ENCODE results near the gene PPIF. TPM values are rescaled to one million over a fixed set of nuclear protein-coding genes. Genes with fewer than 3 reads are reported as not detected.

PPIF gene
- total RNA-seq, 6 donors from 2014 or later = 19.3 to 46.5 (median 31.2) TPM

DNA sequence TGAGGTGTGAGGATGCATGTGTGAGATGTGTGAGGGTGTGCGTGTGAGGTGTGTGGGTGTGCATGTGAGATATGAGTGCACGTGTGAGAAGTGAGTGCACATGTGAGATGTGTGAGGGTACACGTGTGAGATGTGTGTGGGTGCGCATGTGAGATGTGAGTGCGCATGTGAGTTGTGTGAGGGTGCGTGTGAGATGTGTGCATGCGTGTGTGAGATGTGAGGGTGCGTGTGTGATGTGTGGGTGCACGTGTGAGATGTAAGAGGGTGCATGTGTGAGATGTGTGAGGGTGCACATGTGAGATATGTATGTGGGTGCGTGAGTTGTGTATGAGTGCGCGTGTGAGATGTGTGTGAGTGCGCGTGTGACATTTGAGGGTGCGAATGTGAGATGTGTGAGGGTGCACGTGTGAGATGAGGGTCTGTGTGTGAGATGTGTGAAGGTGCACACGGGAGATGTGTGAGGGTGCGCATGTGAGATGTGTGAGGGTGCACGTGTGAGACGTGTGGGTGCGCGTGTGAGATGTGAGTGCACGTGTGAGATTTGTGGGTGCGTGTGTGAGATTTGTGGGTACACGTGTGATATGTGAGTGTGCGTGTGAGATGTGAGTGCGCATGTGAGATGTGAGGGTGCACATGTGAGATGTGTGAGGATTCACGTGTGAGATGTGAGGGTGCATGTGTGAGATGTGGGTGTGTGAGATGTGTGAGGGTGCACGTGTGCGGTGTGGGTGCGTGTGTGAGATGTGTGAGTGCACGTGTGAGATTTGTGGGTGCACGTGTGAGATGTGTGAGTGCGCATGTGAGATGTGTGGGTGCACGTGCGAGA, 30.5 kb downstream of the PPIF start:
- WGBS, 2 donors = 92% methylated on average over 36 of the region's 36 CpGs
- TF ChIP-seq, protein P1, sequence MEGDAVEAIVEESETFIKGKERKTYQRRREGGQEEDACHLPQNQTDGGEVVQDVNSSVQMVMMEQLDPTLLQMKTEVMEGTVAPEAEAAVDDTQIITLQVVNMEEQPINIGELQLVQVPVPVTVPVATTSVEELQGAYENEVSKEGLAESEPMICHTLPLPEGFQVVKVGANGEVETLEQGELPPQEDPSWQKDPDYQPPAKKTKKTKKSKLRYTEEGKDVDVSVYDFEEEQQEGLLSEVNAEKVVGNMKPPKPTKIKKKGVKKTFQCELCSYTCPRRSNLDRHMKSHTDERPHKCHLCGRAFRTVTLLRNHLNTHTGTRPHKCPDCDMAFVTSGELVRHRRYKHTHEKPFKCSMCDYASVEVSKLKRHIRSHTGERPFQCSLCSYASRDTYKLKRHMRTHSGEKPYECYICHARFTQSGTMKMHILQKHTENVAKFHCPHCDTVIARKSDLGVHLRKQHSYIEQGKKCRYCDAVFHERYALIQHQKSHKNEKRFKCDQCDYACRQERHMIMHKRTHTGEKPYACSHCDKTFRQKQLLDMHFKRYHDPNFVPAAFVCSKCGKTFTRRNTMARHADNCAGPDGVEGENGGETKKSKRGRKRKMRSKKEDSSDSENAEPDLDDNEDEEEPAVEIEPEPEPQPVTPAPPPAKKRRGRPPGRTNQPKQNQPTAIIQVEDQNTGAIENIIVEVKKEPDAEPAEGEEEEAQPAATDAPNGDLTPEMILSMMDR (IDR thresholded peaks at IDR 0.05) = no peak
- TF ChIP-seq POLR2AphosphoS5 (IDR thresholded peaks at IDR 0.05) (no peak), POLR2A (IDR thresholded peaks at IDR 0.05) (no peak), EP300 (IDR thresholded peaks at IDR 0.05) (no peak)
- Histone ChIP-seq H3K27me3 (no peaks in the 10 kb centered on the region), H3K36me3 (no peaks in the 10 kb centered on the region), H3K4me3 (no peak overlapping the region), H3K27ac (no peak overlapping the region), H3K9me3 (no peaks in the 10 kb centered on the region), H3K4me1 (peaks cover 4 to 30% (median 23%) of the 10 kb centered on the region in 4 donors)
- DNase-seq = no peak
- no peak for ATAC-seq (ENCODE audit: low FRiP score in 2 of 2)

- no peaks in the 10 kb centered on the region for H3K36me3 ChIP-seq
- WGBS, 2 donors = 90 to 95% methylated on average over 7 of the region's 7 CpGs
- no peak for DNase-seq
Measured at GRCh38 chr10:79378383-79378646, 31.0 kb downstream of the PPIF start.

GRCh38 chr10:79378647-79379511, 31.6 kb downstream of the PPIF start:
- 88 to 89% methylated on average over 21 to 22 of the region's 22 CpGs for WGBS, 2 donors
- Histone ChIP-seq H3K4me3 (no peak overlapping the region), H3K27ac (peak overlapping the region; percentile 52 to 82 (median 77)), H3K27me3 (no peaks in the 10 kb centered on the region), H3K9me3 (no peaks in the 10 kb centered on the region), H3K36me3 (no peaks in the 10 kb centered on the region), H3K4me1 (peaks cover 4 to 30% (median 23%) of the 10 kb centered on the region in 4 donors)
- DNase-seq = no peak
- no peak for ATAC-seq (ENCODE audit: low FRiP score in 2 of 2)
- no peak for TF ChIP-seq EP300 (IDR thresholded peaks at IDR 0.05)
- no peak for TF ChIP-seq POLR2AphosphoS5 (IDR thresholded peaks at IDR 0.05)
- TF ChIP-seq POLR2A (IDR thresholded peaks at IDR 0.05) = no peak
- TF ChIP-seq, protein P1 (IDR thresholded peaks at IDR 0.05) = no peak

More at GRCh38 chr10:79378383-79378646, 31.0 kb downstream of the PPIF start:
- no peaks in the 10 kb centered on the region for H3K9me3 ChIP-seq
- H3K27ac ChIP-seq = no peak overlapping the region
- TF ChIP-seq POLR2A (IDR thresholded peaks at IDR 0.05) = no peak
- H3K27me3 ChIP-seq = no peaks in the 10 kb centered on the region
- ATAC-seq (ENCODE audit: low FRiP score in 2 of 2) = no peak
- H3K4me3 ChIP-seq = no peak overlapping the region
- H3K4me1 ChIP-seq = peaks cover 4 to 30% (median 23%) of the 10 kb centered on the region in 4 donors

GRCh38 chr10:79379512-79380124, 32.3 kb downstream of the PPIF start:
- DNase-seq = peak; percentile 18 to 69
- peak overlapping the region; percentile 52 to 82 (median 77) for H3K27ac ChIP-seq
- no peak for TF ChIP-seq POLR2AphosphoS5 (IDR thresholded peaks at IDR 0.05)
- TF ChIP-seq, protein P1 (IDR thresholded peaks at IDR 0.05) = no peak
- no peak for TF ChIP-seq EP300 (IDR thresholded peaks at IDR 0.05)
- no peak for TF ChIP-seq POLR2A (IDR thresholded peaks at IDR 0.05)
- peak in 1 of 2 donors; percentile 28 for ATAC-seq (ENCODE audit: low FRiP score in 2 of 2)
- H3K27me3 ChIP-seq = no peaks in the 10 kb centered on the region
- WGBS, 2 donors = 67 to 93% methylated on average over 3 to 9 of the region's 9 CpGs
- no peak overlapping the region for H3K4me3 ChIP-seq
- no peaks in the 10 kb centered on the region for H3K9me3 ChIP-seq
- peaks cover 4 to 30% (median 23%) of the 10 kb centered on the region in 4 donors for H3K4me1 ChIP-seq
- no peaks in the 10 kb centered on the region for H3K36me3 ChIP-seq
